ENCODE data around the gene KRTAP1-5.
A peak's percentile ranks its signal among the peaks of the same experiment; 100 is the strongest.
"Not testable (repeated sequence)": the region's sequence is repeated elsewhere in the genome, so short reads cannot be mapped to it uniquely, and the experiment has no call there.

KRTAP1-5 gene

DNA sequence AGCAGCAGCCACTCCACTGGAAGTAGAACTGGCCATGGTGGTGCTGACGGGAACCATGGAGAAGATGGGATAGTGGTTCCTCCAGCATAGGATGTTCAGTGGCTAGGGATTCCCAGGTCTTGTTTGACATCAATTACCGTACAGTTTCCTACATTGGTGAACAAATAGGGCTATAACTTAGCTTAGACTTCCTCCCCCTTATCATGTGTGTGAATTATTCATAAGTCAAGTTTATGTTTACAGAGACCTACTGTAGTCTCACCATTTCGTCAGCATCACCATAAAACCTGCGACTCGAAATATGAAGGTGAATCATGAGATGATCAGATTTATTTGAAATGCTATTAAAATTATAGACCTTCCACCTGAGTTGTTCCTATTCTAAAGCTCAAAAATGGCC is 31.7 kb upstream of the KRTAP1-5 start:
- no peak for DNase-seq (ENCODE audit: low spot score)
- ChIA-PET CTCF (interaction anchor here (1.3 kb wide), 1 partner anchor 39 kb away, joined by 3 read pairs; no protein-coding TSS in a partner anchor), POLR2A (ENCODE audit: low non-redundant PET) (interaction anchor here (0.6 kb wide), 1 partner anchor 445 kb away, joined by 5 read pairs; no protein-coding TSS in a partner anchor)
- TF ChIP-seq, protein P1, sequence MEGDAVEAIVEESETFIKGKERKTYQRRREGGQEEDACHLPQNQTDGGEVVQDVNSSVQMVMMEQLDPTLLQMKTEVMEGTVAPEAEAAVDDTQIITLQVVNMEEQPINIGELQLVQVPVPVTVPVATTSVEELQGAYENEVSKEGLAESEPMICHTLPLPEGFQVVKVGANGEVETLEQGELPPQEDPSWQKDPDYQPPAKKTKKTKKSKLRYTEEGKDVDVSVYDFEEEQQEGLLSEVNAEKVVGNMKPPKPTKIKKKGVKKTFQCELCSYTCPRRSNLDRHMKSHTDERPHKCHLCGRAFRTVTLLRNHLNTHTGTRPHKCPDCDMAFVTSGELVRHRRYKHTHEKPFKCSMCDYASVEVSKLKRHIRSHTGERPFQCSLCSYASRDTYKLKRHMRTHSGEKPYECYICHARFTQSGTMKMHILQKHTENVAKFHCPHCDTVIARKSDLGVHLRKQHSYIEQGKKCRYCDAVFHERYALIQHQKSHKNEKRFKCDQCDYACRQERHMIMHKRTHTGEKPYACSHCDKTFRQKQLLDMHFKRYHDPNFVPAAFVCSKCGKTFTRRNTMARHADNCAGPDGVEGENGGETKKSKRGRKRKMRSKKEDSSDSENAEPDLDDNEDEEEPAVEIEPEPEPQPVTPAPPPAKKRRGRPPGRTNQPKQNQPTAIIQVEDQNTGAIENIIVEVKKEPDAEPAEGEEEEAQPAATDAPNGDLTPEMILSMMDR (conservative IDR thresholded peaks at IDR 0.05; ENCODE audit: low read depth), result no peak
- H3K27ac ChIP-seq, result no peak overlapping the region

DNA sequence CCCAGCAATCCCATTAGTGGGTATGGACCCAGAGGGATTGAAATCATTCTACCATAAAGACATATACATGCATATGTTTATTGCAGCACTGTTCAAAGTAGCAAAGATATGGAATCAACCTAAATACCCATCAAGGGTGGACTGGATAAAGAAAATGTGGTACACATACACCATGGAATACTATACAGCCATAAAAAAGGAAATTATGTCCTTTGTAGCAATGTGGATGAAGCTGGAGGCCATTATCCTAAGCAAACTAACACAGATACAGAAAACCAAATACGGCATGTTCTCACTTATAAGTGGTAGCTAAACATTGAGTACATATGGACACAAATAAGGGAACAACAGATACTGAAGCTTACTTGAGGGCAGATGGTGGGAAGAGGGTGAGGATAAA is 30.5 kb upstream of the KRTAP1-5 start:
- no peak for DNase-seq (ENCODE audit: low spot score)
- CTCF ChIA-PET, result interaction anchor here (0.6 to 1.3 kb wide), 2 partner anchors 38 to 168 kb away, joined by 3 to 4 read pairs; no protein-coding TSS in a partner anchor
- H3K27ac ChIP-seq, result no peak overlapping the region
- TF ChIP-seq, protein P1 (conservative IDR thresholded peaks at IDR 0.05; ENCODE audit: low read depth), result no peak
- POLR2A ChIA-PET (ENCODE audit: low non-redundant PET), result no interaction called here

- DNase-seq (ENCODE audit: low spot score); H3K27ac ChIP-seq; POLR2A ChIA-PET (ENCODE audit: low non-redundant PET); CTCF ChIA-PET: not testable (repeated sequence)
Measured at GRCh38 chr17:41055130-41055529, 28.1 kb upstream of the KRTAP1-5 start, which contains the start of gene KRTAP2-2. Gene KRTAP2-2, minus strand, starts transcription at chr17:41055230. Its CDS starts 19 bp downstream, at chr17:41055211.

DNA sequence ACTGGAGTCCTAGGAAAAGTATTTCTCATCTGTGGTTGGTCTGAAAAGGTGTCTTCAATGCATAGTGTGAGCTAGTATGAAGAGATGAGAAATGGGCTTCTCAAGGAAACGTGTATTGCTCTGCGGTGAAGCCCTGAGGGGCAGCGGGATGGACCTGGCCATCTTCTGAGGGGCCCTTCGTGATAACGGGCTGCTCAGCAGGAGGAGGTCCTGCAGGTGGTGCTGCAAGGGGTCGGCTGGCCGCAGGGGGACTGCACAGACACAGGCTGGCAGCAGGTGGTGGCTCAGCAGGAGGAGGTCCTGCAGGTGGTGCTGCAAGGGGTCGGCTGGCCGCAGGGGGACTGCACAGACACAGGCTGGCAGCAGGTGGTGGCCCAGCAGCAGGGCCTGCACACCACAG is 27.5 kb upstream of the KRTAP1-5 start:
- POLR2A ChIA-PET (ENCODE audit: low non-redundant PET); H3K27ac ChIP-seq; DNase-seq (ENCODE audit: low spot score); CTCF ChIA-PET: not testable (repeated sequence)

GRCh38 chr17:41054025-41054424 is 27.0 kb upstream of the KRTAP1-5 start:
- TF ChIP-seq, protein P1 (conservative IDR thresholded peaks at IDR 0.05; ENCODE audit: low read depth), result no peak
- H3K27ac ChIP-seq, result no peak overlapping the region
- no peak for DNase-seq (ENCODE audit: low spot score)
- ChIA-PET CTCF (interaction anchor here (0.6 kb wide), 1 partner anchor 25 kb away, joined by 3 read pairs; no protein-coding TSS in a partner anchor), POLR2A (ENCODE audit: low non-redundant PET) (no interaction called here)

- TF ChIP-seq, protein P1 (conservative IDR thresholded peaks at IDR 0.05; ENCODE audit: low read depth), result no peak
- no peak overlapping the region for H3K27ac ChIP-seq
- no peak for DNase-seq (ENCODE audit: low spot score)
- CTCF ChIA-PET, result interaction anchor here (0.7 kb wide), 1 partner anchor 33 kb away, joined by 3 read pairs; no protein-coding TSS in a partner anchor
- POLR2A ChIA-PET (ENCODE audit: low non-redundant PET), result no interaction called here
Measured at GRCh38 chr17:41052566-41052965, 25.6 kb upstream of the KRTAP1-5 start.

DNA sequence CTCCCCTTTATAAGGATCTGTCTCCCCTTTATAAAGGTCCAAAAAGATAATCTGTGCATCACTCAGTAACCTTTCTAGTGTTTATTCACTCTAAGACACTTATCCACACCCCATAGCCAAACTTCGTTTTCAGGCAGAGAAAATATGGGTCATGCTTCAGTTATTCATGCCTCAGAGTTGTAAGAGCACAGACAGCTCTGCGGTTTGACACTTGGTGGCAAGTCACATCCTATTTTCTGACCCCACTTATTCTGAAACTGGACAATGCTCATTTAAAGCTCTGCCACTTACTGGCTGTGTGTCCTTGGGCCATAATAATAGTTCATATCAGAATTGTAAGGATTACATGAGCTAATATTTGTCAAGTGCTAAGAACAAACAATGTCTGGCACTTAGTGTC is 22.1 kb upstream of the KRTAP1-5 start:
- no peak for DNase-seq (ENCODE audit: low spot score)
- no peak overlapping the region for H3K27ac ChIP-seq
- CTCF ChIA-PET, result no interaction called here
- POLR2A ChIA-PET (ENCODE audit: low non-redundant PET), result no interaction called here
- TF ChIP-seq, protein P1 (conservative IDR thresholded peaks at IDR 0.05; ENCODE audit: low read depth), result no peak

GRCh38 chr17:41048441-41048840 is 21.4 kb upstream of the KRTAP1-5 start:
- DNase-seq (ENCODE audit: low spot score), result peak; percentile 32
- no peak overlapping the region for H3K27ac ChIP-seq
- TF ChIP-seq, protein P1 (conservative IDR thresholded peaks at IDR 0.05; ENCODE audit: low read depth), result no peak
- ChIA-PET CTCF (no interaction called here), POLR2A (ENCODE audit: low non-redundant PET) (no interaction called here)

DNA sequence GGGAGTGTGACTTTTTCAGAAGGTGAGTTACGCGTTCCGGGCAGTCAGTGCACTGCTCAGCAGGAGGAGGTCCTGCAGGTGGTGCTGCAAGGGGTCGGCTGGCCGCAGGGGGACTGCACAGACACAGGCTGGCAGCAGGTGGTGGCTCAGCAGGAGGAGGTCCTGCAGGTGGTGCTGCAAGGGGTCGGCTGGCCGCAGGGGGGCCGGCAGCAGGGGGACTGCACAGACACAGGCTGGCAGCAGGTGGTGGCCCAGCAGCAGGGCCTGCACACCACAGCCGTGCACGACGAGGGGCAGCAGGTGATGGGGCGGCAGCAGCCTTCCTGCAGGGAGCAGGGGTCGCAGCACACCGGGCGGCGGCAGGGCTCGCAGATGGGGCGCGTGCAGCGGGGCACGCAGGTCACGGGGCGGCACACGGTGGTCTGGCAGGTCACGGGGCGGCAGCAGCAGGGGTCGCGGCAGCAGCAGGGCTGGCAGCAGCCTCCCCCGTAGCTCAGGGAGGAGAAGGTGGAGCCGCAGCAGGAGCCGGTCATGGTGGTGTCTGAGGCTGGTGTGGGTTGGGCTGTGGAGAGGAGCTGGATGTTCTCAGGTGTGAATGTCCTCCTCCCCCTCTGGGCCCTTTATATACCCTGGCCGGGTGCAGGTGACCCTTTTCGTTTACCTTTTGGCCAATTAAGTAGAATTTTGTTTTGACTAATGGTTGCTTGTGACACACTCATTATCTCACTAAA is 19.9 kb upstream of the KRTAP1-5 start, which contains the start of gene KRTAP2-1:
TSS of gene KRTAP2-1 (minus strand) at position 582 of the 731 bp plus-strand sequence. CDS start at position 533, 49 bp downstream.
- POLR2A ChIA-PET (ENCODE audit: low non-redundant PET); H3K27ac ChIP-seq; DNase-seq (ENCODE audit: low spot score): not testable (repeated sequence)
- CTCF ChIA-PET, result interaction anchor here (0.5 to 0.6 kb wide), 2 partner anchors 75 to 330 kb away, joined by 4 read pairs; no protein-coding TSS in a partner anchor

Data from RWPE1 (cell line).